Activated naive CD8-positive, alpha-beta T cell (primary cell): Measurements from ENCODE around the gene SARNP.
A peak's percentile ranks its signal among the peaks of the same experiment; 100 is the strongest.

Experiments
- H3K27ac Mint-ChIP-seq: one replicate; pipeline ENCODE4 v1.8.0; 2021; ENCODE audit warnings: mixed read lengths
- H3K27me3 Mint-ChIP-seq: one replicate; pipeline ENCODE4 v1.8.0; 2021; ENCODE audit warnings: mixed read lengths
- H3K36me3 Mint-ChIP-seq: one replicate; pipeline ENCODE4 v1.8.0; 2021; ENCODE audit warnings: mixed read lengths
- H3K4me1 Mint-ChIP-seq: one replicate; pipeline ENCODE4 v1.8.0; 2021; ENCODE audit warnings: low read depth, mixed read lengths
- H3K4me3 Mint-ChIP-seq: one replicate; pipeline ENCODE4 v1.8.0; 2021; ENCODE audit warnings: mild to moderate bottlenecking, mixed read lengths
- H3K9me3 Mint-ChIP-seq: one replicate; pipeline ENCODE4 v1.8.0; 2021; ENCODE audit warnings: low read depth, mixed read lengths

Gene SARNP

DNA sequence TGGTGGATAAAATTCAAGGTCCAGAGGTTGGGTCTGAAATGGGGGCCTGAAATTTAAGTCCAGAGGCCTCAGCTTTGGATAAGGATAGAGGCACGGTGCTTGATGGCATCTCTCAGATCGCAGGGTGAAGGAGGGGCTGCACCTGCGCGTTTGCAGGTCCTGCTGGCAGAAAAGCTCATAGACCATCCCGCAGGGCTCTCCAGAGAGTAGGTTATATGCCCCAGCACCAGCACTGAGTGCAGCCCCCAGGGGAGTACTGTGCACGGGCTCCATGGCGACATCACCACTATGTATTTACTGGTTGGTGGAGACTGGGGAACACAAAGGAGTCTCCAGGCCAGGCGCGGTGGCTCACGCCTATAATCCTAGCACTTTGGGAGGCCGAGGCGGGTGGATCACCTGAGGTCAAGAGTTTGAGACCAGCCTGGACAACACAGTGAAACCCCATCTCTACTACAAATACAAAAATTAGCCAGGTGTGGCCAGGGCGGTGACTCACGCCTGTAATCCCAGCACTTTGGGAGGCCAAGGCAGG is 84.4 kb downstream of the SARNP start:
- H3K36me3 Mint-ChIP-seq, result no peaks in the 10 kb centered on the region
- H3K4me3 Mint-ChIP-seq, result no peak overlapping the region
- no peak overlapping the region for H3K27ac Mint-ChIP-seq
- H3K27me3 Mint-ChIP-seq, result no peaks in the 10 kb centered on the region
- H3K9me3 Mint-ChIP-seq, result no peaks in the 10 kb centered on the region
- peaks cover 30% of the 10 kb centered on the region for H3K4me1 Mint-ChIP-seq

DNA sequence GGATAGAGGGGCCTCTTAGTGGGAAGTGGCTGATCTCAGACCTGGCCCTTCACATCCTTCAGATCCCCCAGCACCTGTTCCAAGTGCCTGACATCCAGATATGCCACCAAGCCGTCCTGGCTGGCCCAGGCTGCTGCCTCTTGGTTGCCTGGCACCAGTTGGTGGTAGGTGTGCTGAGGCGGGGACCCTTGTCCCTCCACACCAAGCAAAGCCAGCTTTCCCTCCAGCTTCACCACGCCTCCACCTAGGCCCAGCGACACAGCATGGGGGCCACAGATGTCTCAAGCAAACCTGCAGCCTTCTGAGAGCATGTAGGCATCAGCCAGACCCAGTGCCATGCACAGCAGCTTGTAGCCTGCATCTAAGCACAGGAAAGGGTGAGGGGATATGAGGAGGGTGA is 85.2 kb downstream of the SARNP start:
- no peak overlapping the region for H3K27ac Mint-ChIP-seq
- H3K4me1 Mint-ChIP-seq, result peaks cover 26% of the 10 kb centered on the region
- H3K4me3 Mint-ChIP-seq, result no peak overlapping the region

DNA sequence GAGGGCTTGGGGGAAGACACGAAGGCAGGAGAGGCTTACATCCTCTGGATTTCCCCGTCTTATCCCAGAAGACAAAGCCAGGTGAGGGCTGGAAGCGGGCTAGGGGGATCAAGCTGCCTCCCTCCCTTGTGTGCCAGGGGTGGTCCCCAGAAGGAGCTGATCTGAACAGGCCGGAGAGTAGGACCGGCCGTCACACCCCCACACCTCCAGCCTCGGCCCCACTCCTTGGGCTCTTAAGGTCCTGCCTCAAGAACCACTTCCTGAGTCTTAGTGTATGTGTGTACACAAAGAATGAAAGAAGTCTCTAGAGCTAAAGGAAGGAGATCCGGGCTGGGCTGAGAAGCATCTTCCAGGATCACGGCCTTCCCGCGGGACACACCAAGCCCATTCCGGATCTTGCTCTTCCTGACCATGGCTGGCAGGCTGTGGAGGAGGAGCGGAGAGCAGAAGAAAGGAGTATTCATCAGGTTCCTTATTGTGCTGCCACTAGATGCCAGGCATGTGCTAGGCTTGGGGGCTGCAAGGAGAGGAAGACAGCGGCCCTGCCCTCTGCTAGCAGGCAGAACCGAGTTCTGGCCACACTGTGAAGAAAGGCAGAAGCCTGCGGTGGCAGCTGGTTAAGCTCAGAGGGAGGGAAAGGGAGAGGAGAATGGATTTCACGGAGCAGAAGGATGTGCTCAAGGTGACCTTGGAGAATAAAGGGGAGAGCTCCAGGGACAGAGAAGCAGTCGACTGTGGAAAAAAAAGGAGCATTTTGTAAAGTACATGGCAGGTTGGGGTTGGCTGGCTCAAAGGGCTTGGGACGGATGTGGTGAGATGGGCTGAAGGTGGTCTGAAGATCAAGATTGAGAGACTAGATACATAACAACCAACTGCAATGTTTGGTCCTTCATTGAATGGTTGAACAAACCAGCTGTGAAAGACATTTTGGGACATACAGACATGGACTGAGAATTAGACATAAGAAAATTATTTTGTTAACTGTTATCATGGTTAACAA is 87.4 kb downstream of the SARNP start:
- H3K9me3 Mint-ChIP-seq, result no peaks in the 10 kb centered on the region
- H3K27me3 Mint-ChIP-seq, result no peaks in the 10 kb centered on the region
- no peaks in the 10 kb centered on the region for H3K36me3 Mint-ChIP-seq
- H3K4me3 Mint-ChIP-seq, result peak overlapping the region; percentile 86
- peak overlapping the region; percentile 94 for H3K27ac Mint-ChIP-seq
- H3K4me1 Mint-ChIP-seq, result peaks cover 36% of the 10 kb centered on the region

More for the DNA sequence above, 85.2 kb downstream of the SARNP start:
- H3K27me3 Mint-ChIP-seq, result no peaks in the 10 kb centered on the region
- H3K9me3 Mint-ChIP-seq, result no peaks in the 10 kb centered on the region
- no peaks in the 10 kb centered on the region for H3K36me3 Mint-ChIP-seq

DNA sequence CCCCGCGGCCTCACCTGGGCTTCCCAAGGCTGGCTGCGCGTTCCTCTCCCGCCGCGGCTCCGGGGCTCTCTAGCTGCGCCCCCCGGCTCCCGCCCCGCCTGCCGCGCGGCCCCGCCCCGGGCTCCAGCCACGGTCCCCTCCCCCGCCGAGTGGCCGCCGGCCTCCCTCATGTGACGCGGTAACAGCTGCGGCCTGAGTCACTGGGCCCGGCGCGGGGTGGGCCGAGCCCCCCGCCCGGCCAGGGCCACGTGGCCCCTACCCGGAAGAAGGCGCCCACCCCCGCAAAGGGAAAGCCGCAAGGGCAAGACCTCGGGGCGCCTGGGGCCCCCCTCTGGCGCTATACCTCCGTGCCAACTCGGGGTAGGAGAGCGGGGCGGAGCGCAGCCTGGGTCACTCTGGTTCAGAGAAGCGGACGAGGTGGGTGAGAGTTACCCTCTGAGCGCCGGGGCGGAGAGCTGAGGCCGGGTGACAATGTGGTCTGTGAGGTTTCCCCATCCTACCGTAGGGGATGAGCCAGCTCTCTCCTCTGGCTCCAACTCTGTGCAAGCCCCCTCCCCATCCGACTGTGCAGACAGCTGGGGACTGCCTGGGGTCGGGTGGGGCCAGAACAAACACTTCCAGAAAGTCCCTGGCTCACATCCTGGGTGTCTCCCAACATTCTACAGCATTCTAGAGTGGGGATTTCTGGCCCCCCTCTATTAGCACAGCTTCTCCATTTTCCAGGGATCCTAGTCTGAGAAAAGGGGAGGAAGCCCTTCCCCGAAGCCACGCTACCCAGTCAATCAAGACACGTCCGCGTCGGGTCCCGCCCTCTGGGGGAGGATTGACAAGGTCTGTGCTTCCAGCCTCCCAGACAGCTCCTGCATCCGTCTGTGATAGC is 88.3 kb downstream of the SARNP start, which contains the start of gene CD63:
TSS of gene CD63 (minus strand) at position 71 of the 880 bp plus-strand sequence. CDS start 668 bp downstream, outside the sequence.
- Mint-ChIP-seq H3K27me3 (no peaks in the 10 kb centered on the region), H3K36me3 (no peaks in the 10 kb centered on the region), H3K4me1 (peaks cover 40% of the 10 kb centered on the region)

DNA sequence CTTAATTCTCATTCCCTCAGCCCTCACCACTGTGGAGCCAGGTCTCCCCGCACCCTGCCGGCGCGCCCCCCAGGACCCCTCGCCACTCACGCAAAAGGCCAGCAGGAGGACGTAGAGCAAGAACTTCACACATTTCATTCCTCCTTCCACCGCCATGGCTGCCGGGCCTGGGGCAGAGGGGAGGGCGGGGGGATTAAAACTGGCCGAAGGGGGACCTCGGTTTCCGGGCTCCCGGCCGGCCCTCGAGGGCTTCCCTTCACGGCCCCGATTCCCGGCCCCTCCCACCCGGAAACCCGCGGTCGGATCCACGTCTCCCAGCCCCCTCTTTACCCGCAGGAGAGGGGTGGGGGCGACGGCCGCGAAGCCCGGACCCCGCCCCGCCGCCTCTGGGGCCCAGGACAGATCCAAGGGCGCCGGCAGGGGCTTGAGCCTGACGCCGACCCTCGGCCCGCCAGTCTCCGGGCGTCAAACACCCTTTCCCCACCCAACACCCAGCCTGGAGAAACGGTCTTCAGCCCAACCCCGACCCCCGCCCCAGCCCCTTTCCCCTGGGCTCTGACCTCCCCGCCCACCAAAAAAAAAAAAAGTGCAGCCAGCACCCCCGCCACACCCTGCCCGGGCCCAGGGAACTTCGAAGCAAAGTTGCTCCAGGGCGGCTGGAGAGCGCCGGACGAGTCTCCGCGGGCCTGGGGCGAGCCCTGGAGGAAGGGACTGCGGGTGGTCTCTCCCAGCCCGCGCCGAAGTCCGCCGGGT is 89.2 kb downstream of the SARNP start:
- H3K4me1 Mint-ChIP-seq, result peaks cover 40% of the 10 kb centered on the region
- no peaks in the 10 kb centered on the region for H3K36me3 Mint-ChIP-seq

More for the DNA sequence above, 88.3 kb downstream of the SARNP start, which contains the start of gene CD63:
- Mint-ChIP-seq H3K27ac (peak within 1 kb of the TSS; percentile 94), H3K4me3 (peak within 1 kb of the TSS; percentile 86), H3K9me3 (no peaks in the 10 kb centered on the region)

DNA sequence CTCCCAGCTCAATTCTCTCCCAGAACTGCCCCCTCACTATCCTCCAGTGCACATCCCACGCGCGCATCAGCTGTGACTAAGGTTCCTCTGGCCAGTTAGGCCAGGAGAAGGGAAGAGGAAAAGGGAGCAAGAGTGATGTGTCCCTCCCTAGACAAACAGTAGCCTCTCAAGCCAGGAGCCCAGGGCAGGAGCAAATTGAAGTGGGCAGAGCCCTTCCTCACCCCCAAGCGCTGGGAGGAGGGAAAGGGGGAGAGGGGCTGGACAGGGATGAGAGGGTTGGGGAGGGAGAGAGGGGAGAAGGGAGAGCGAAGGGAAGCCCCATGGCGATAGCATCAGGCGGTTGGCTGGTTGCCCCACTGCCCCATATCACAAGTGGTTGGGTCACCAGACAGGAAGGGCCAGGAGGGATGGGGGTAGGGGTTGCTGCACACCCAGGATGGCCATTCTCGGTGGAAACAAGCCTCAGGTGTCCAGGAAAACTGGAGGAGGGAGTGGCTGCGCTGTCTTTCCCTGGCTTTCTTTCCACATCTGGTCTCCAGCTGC is 89.8 kb downstream of the SARNP start:
- Mint-ChIP-seq H3K4me3 (peak overlapping the region; percentile 81), H3K9me3 (no peaks in the 10 kb centered on the region), H3K27me3 (no peaks in the 10 kb centered on the region), H3K36me3 (no peaks in the 10 kb centered on the region), H3K4me1 (peaks cover 40% of the 10 kb centered on the region), H3K27ac (peak overlapping the region; percentile 87)

More for the DNA sequence above, 89.2 kb downstream of the SARNP start:
- no peak overlapping the region for H3K27ac Mint-ChIP-seq
- H3K9me3 Mint-ChIP-seq, result no peaks in the 10 kb centered on the region
- no peaks in the 10 kb centered on the region for H3K27me3 Mint-ChIP-seq
- H3K4me3 Mint-ChIP-seq, result peak overlapping the region; percentile 81

DNA sequence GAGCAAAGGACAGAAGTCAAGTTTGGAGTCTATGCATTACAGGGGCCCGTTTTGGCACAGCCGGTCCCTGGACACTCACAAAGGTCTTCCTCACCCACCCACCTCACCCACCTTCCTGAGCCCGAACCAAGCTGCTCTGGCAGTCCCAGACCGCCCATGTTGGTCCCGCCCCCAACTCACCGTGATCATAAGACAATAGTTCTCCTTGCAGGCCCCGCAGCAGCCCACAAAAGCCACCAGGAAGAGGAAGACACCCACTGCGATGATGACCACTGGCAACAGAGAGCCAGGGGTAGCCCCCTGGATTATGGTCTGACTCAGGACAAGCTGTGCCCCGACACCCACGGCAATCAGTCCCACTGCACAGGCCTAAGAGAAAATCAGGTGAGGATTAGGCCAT is 90.6 kb downstream of the SARNP start:
- peak overlapping the region; percentile 87 for H3K27ac Mint-ChIP-seq
- no peaks in the 10 kb centered on the region for H3K9me3 Mint-ChIP-seq
- H3K36me3 Mint-ChIP-seq, result no peaks in the 10 kb centered on the region
- peaks cover 40% of the 10 kb centered on the region for H3K4me1 Mint-ChIP-seq
- no peaks in the 10 kb centered on the region for H3K27me3 Mint-ChIP-seq
- peak overlapping the region; percentile 81 for H3K4me3 Mint-ChIP-seq

DNA sequence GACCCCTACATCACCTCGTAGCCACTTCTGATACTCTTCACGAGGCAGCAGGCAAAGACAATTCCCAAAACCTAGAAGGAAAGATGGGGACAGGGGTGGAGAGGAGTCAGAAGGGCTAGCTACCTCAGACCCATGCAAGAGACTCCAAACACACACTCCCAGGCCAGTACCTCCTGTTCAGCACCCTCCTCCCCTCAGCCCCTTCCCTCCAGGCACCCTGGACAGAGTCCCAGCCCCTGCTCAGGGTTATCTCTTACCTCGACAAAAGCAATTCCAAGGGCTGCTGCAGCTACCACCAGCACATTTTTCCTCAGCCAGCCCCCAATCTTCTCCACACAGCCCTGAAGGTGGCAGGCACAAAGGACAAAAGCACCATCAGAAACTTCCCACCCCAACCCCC is 92.0 kb downstream of the SARNP start:
- Mint-ChIP-seq H3K4me3 (no peak overlapping the region), H3K36me3 (no peaks in the 10 kb centered on the region), H3K9me3 (no peaks in the 10 kb centered on the region), H3K4me1 (peaks cover 38% of the 10 kb centered on the region), H3K27ac (no peak overlapping the region), H3K27me3 (no peaks in the 10 kb centered on the region)

DNA sequence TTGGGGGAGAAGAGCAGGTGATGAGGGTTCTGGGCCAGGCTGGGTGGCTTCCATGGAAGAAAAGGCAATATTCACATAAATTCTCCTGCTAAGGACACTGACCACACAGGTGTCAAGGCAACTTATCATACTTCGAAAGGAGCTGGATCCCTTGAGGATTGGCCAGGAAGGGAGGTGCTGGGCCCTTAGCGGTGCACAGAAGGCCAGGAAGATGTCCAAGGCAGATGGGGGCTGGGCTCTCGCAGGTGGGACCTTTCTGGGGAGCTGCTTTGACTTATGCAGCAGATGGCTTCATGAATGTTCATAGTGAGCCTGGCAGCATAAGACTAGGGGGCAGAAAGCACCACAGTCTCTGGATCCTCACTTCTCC is 92.6 kb downstream of the SARNP start:
- H3K27ac Mint-ChIP-seq, result peak overlapping the region; percentile 1
- H3K4me1 Mint-ChIP-seq, result peaks cover 32% of the 10 kb centered on the region
- no peaks in the 10 kb centered on the region for H3K9me3 Mint-ChIP-seq
- no peaks in the 10 kb centered on the region for H3K36me3 Mint-ChIP-seq
- H3K4me3 Mint-ChIP-seq, result no peak overlapping the region
- no peaks in the 10 kb centered on the region for H3K27me3 Mint-ChIP-seq

DNA sequence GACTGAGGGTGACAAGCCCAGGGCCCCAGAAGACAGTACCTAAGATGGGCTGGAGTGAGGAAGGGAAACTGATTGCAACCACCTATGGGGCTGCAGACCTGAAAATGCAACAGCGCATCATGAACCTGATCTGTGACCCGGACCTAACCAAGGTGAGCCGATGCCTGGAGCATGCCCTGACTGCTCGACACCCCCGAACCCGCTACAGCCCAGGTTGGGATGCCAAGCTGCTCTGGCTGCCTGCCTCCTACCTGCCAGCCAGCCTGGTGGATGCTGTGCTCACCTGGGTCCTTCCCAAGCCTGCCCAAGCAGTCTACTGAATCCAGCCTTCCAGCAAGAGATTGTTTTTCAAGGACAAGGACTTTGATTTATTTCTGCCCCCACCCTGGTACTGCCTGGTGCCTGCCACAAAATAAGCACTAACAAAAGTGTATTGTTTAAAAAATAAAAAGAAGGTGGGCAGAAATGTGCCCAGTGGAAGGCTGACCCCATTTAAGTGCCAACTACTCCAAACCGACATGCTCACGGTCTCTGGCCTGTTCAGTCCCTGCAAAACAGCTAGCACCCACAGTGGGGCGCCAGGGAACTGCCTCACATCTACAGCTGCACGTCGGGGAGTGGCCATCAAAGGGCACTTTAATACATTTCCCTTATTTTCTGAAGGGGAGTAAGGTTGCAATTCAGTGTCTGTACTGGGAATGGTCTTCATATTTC is 93.1 kb downstream of the SARNP start:
- no peak overlapping the region for H3K4me3 Mint-ChIP-seq
- H3K4me1 Mint-ChIP-seq, result peaks cover 28% of the 10 kb centered on the region
- H3K27me3 Mint-ChIP-seq, result no peaks in the 10 kb centered on the region
- H3K9me3 Mint-ChIP-seq, result no peaks in the 10 kb centered on the region
- H3K36me3 Mint-ChIP-seq, result no peaks in the 10 kb centered on the region
- peak overlapping the region; percentile 1 for H3K27ac Mint-ChIP-seq

DNA sequence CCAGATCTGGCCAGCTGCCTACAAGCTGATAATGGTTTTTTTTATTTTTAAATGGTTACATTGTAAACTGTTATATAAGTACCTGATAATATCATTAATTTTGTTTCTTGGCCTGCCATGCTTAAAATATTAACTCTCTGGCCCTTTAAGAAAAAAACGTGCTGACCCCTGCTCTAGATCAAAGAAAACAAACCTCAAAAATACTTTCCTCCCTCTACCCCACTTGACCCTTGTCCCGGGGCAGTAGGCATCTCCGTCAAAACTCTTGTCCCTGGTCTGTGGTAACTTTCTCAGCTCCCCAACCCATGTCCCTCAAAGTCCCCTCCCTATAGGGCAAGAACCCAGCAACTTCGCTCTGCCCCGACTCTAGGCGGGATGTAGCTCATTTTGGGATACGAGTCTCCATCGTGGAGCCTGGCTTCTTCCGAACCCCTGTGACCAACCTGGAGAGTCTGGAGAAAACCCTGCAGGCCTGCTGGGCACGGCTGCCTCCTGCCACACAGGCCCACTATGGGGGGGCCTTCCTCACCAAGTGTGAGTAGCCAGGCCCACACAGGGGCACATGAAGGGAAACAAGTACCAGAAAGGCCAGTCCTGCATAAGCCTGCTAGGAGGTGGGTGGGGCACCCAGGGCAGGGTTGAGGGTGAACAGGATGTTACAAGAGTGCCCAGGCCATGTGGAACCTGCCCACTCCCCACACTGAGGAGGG is 93.9 kb downstream of the SARNP start:
- Mint-ChIP-seq H3K4me1 (peaks cover 28% of the 10 kb centered on the region), H3K4me3 (no peak overlapping the region), H3K9me3 (no peaks in the 10 kb centered on the region), H3K36me3 (no peaks in the 10 kb centered on the region), H3K27me3 (no peaks in the 10 kb centered on the region), H3K27ac (no peak overlapping the region)

DNA sequence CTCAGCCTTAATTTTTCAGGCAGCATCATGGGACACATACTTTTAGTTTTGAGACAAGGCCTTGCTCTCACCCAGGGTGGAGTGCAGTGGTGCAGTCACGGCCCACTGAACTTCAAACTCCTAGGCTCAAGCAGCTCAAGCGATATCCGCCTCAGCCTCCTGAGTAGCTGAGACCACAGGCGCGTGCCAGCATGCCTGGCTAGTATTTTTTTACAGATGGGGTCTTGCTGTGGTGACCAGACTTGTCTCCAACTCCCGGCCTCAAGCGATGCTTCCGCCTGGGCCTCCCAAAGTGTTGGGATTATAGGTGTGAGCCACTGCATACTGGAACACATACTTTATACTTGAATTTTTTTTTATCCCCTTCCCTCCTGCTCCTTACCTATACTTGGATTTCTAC is 94.6 kb downstream of the SARNP start:
- H3K27ac Mint-ChIP-seq, result no peak overlapping the region
- peaks cover 33% of the 10 kb centered on the region for H3K4me1 Mint-ChIP-seq
- no peaks in the 10 kb centered on the region for H3K27me3 Mint-ChIP-seq
- no peaks in the 10 kb centered on the region for H3K36me3 Mint-ChIP-seq
- H3K9me3 Mint-ChIP-seq, result no peaks in the 10 kb centered on the region
- no peak overlapping the region for H3K4me3 Mint-ChIP-seq

DNA sequence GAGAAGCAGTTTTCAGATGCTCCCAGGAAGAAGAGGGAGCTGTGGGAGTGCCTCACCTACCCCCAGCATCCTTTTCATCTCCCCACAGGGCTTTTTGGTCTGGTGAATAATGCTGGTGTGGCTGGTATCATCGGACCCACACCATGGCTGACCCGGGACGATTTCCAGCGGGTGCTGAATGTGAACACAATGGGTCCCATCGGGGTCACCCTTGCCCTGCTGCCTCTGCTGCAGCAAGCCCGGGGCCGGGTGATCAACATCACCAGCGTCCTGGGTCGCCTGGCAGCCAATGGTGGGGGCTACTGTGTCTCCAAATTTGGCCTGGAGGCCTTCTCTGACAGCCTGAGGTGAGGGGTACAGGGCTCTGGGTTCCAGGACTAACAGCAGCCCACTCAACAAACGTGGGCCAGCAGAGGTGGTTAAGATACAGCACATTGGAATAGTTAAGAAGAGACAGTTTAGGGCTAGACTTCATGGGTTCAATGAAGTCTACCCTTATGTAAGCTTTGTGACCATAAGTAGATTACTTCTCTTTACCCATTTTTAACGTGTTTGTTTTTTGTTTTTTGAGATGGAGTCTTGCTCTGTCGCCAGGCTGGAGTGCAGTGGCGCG is 95.8 kb downstream of the SARNP start:
- Mint-ChIP-seq H3K36me3 (no peaks in the 10 kb centered on the region), H3K4me1 (peaks cover 35% of the 10 kb centered on the region), H3K4me3 (no peak overlapping the region), H3K27me3 (no peaks in the 10 kb centered on the region), H3K27ac (no peak overlapping the region), H3K9me3 (no peaks in the 10 kb centered on the region)
